ENCODE measurements around the gene FAM83B.

FAM83B gene

GRCh38 chr6:54929245-54929909 is 82.8 kb downstream of the FAM83B start:
- peaks cover 1% of the 10 kb centered on the region for H3K9me3 ChIP-seq
- H3K36me3 ChIP-seq, result no peaks in the 10 kb centered on the region
- no peaks in the 10 kb centered on the region for H3K4me1 ChIP-seq (ENCODE audit: control insufficient read depth in 1 of 2, insufficient read depth in 1 of 2, low read depth in 1 of 2, low read length in 1 of 2)
- no peak for TF ChIP-seq CTCF (IDR thresholded peaks at IDR 0.05)
- H3K27ac ChIP-seq, result no peak overlapping the region
- H3K4me3 ChIP-seq (ENCODE audit: low read depth in 1 of 2, low read length in 1 of 2), result no peak overlapping the region
- H3K27me3 ChIP-seq, result no peaks in the 10 kb centered on the region

GRCh38 chr6:54932622-54933021 is 86.1 kb downstream of the FAM83B start:
- Histone ChIP-seq H3K4me1 (ENCODE audit: control insufficient read depth in 1 of 2, insufficient read depth in 1 of 2, low read depth in 1 of 2, low read length in 1 of 2) (no peaks in the 10 kb centered on the region), H3K27me3 (no peaks in the 10 kb centered on the region), H3K27ac (no peak overlapping the region), H3K9me3 (peaks cover 4% of the 10 kb centered on the region), H3K36me3 (no peaks in the 10 kb centered on the region), H3K4me3 (ENCODE audit: low read depth in 1 of 2, low read length in 1 of 2) (no peak overlapping the region)
- no peak for TF ChIP-seq CTCF (IDR thresholded peaks at IDR 0.05)

- peaks cover 4% of the 10 kb centered on the region for H3K9me3 ChIP-seq
- H3K27ac ChIP-seq, result no peak overlapping the region
- H3K4me1 ChIP-seq (ENCODE audit: control insufficient read depth in 1 of 2, insufficient read depth in 1 of 2, low read depth in 1 of 2, low read length in 1 of 2), result no peaks in the 10 kb centered on the region
- H3K36me3 ChIP-seq, result no peaks in the 10 kb centered on the region
- no peaks in the 10 kb centered on the region for H3K27me3 ChIP-seq
- TF ChIP-seq CTCF (IDR thresholded peaks at IDR 0.05), result no peak
- no peak overlapping the region for H3K4me3 ChIP-seq (ENCODE audit: low read depth in 1 of 2, low read length in 1 of 2)
Observed at GRCh38 chr6:54935739-54936138, 89.2 kb downstream of the FAM83B start.

GRCh38 chr6:54937371-54937770 is 90.8 kb downstream of the FAM83B start:
- Histone ChIP-seq H3K9me3 (peaks cover 4% of the 10 kb centered on the region), H3K4me3 (ENCODE audit: low read depth in 1 of 2, low read length in 1 of 2) (no peak overlapping the region), H3K4me1 (ENCODE audit: control insufficient read depth in 1 of 2, insufficient read depth in 1 of 2, low read depth in 1 of 2, low read length in 1 of 2) (no peaks in the 10 kb centered on the region), H3K36me3 (no peaks in the 10 kb centered on the region), H3K27ac (no peak overlapping the region), H3K27me3 (no peaks in the 10 kb centered on the region)
- TF ChIP-seq CTCF (IDR thresholded peaks at IDR 0.05), result no peak

- no peak overlapping the region for H3K4me3 ChIP-seq (ENCODE audit: low read depth in 1 of 2, low read length in 1 of 2)
- no peaks in the 10 kb centered on the region for H3K27me3 ChIP-seq
- no peak overlapping the region for H3K27ac ChIP-seq
- no peaks in the 10 kb centered on the region for H3K36me3 ChIP-seq
- TF ChIP-seq CTCF (IDR thresholded peaks at IDR 0.05), result no peak
- no peaks in the 10 kb centered on the region for H3K9me3 ChIP-seq
- H3K4me1 ChIP-seq (ENCODE audit: control insufficient read depth in 1 of 2, insufficient read depth in 1 of 2, low read depth in 1 of 2, low read length in 1 of 2), result no peaks in the 10 kb centered on the region
Observed at GRCh38 chr6:54957698-54958097, 111.1 kb downstream of the FAM83B start.
